CD4-positive, alpha-beta T cell treated with Interleukin-15 for 1 hour (primary cell): ENCODE results near the gene PRKAG1.

ENCODE experiments used
- DNase-seq: peaks from one replicate; pipeline ENCODE4 v3.0.0-alpha.2; 2020

The PRKAG1 gene

GRCh38 chr12:49030714-49031572, 12.4 kb upstream of the PRKAG1 start:
- no peak for DNase-seq

GRCh38 chr12:49030119-49030518, 11.5 kb upstream of the PRKAG1 start:
- no peak for DNase-seq

- no peak for DNase-seq
Observed at GRCh38 chr12:49028666-49029275, 10.2 kb upstream of the PRKAG1 start.

- DNase-seq, result no peak
Observed at GRCh38 chr12:49027846-49028555, 9.4 kb upstream of the PRKAG1 start.

GRCh38 chr12:49026678-49027480, 8.3 kb upstream of the PRKAG1 start:
- DNase-seq, result no peak

DNA sequence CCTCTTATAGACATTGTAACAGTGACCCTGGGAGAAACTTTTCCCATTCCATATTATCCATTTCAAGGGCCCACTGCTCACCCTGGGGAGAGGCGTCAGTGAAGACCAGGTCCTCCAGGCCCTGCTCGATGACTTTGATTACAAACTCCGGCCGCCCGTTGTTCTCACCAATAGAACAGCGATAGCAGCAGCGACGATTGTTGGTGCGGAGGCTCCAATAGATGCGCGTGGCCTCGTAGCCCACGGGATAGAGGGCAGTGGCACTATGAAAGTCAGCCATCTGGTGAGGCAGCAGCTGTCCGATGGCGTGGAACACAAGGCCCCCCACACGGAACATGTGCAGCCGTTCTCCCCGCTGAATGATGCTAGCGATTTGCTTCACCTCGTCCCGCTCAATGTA, 7.5 kb upstream of the PRKAG1 start:
- DNase-seq, result no peak

DNA sequence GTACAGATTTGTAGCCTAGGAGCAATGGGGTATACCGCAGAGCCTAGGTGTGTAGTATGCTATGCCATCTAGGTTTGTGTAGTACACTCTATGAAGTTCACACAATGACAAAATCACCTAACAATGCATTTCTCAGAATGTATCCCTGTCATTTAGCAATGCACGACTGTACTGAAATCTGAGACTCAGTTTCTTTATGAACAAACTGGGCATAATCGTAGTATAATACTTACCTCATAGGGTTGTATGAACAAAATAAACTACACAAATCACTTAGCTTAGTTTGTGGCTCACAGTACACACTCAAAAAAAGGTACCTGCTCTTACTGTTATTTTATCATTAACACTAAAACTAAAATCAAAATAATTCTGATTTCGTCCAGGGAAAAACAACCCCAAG, 6.9 kb upstream of the PRKAG1 start:
- no peak for DNase-seq

DNA sequence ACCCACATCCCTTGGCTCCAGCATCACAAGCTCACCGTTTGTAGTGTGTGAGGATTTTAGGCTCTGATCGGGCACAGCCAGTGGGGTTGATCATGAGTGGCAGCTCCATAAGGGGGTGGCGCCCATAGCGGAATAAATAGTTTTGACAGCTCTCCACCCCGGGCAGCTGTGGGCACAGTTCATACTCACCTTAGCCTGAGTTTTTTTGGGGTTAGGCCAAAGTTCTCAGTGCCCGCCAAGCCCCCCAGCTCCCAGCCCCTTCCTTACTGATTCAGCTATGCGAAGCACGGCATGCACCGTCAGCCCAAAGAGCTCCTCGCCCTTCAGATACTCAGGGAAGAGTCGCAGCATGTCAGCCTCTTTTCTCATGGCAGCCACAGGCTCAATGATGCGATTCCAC, 6.0 kb upstream of the PRKAG1 start:
- DNase-seq, result no peak

- DNase-seq, result no peak
Observed at GRCh38 chr12:49023812-49024211, 5.2 kb upstream of the PRKAG1 start.

GRCh38 chr12:49022558-49023178, 4.1 kb upstream of the PRKAG1 start:
- no peak for DNase-seq

GRCh38 chr12:49021292-49021915, 2.8 kb upstream of the PRKAG1 start:
- no peak for DNase-seq

DNA sequence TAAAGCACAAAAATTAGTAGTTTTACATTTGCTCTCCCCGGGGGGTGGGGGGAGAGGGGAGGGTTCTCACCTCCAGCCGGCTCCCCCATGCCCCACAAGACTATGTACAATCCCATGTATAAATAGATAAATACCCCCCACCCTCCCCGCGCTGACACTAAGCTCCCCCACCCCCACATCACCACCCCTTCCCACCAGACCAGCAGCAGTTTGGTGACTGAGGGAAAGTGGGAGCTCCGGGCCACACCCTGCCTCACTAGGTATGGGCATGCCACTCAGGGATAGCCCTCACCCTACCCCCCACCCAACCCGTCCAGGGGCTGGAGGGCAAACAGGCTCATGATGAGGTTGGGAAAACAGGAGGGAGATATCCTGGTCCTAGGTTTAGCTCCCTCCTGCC, 1.9 kb upstream of the PRKAG1 start:
- DNase-seq, result no peak

DNA sequence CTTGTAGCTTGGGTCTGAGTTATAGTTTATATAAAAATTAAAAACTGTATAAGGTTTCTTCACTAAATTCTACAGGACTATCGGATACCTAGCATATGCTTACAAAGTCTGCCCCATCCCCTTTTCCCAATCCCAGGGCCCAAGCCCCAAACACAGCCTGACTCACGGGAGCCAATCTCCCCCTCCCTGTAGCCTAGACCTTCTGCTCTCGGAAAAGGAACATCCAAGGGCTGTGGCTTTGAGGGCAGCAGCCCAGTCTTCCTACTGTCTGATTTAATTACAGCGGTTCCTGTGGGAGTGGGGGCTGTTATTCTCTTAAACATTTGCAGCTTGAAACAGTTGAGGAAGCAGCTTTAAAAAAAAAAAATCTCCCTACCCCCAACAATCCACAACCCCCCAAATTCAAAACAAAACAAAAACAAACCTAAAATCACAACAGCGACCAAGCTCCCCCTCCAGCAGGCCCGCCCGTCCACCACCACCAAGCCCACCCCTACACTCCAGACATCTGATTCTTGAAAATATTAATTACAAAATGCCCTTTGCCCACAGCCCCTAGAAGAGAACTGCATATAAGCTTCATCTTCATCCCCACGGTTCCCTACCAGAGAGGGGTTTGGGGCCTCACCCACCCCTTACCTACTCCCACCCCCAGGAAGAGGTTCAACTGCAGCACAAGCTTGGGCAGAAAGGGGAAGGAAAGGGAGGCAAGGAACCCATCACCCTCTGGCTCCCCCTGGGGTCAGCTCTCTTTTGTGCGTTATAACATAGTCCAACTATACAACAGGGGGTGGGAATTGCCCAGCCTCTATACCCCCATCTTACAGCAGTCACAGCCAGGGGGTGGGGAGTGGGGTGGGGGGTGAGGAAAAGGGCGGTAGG, 1.1 kb upstream of the PRKAG1 start:
- peak; percentile 71 for DNase-seq

DNA sequence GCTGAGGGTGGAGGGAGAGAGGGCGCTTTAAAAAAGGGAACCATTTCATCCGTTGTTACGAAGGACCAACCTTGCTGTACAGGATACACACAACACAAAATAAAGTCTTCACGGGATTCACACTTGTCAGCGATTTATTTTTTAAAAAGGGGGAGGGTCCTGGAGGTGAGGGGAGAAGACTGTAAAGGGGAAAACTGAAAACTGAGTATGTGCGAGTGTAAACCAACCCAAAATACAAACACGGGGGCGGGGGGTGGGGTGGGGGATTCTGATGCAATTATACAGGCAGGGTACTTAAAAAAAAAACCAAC, 499 bp upstream of the PRKAG1 start:
- DNase-seq, result no peak

DNA sequence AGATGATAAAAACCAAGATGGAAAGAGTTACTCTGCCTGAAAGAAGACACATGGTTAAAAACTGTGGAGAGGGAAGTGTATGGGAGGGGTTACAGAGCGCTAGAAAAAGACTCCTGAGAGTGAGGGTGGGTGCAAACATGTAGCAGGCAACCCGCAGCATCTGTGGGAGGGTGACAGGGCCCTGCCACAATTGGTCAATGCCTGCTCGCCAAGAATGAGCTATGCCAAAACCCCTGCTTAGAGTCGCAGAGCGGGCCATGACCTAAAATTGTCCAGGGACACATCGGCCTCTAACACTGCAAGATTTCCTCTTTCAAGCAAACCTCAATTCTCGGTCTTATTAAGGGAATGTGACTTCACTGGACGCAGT, 700 bp downstream of the PRKAG1 start:
- DNase-seq, result peak; percentile 43

- no peak for DNase-seq
Observed at GRCh38 chr12:49015196-49015595, 3.4 kb downstream of the PRKAG1 start.

DNA sequence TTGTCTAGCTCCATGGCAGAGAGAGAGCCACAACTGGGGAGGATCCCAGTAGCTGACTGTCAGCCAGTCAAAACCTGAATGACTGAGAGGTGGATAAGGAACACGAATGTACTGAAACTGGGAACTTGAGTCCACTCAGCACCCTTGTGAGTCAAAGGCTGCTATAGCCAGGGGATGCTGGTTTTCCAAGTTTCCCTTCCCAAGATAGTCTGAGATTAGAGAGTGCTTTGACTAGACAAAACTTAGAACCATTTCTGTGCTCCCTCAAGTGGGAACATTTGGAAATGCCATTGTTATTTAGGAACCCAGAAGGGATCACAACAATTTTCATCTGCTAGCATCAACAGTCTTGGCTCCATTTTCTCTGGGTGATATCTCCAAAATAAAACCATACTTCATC, 4.0 kb downstream of the PRKAG1 start:
- no peak for DNase-seq

DNA sequence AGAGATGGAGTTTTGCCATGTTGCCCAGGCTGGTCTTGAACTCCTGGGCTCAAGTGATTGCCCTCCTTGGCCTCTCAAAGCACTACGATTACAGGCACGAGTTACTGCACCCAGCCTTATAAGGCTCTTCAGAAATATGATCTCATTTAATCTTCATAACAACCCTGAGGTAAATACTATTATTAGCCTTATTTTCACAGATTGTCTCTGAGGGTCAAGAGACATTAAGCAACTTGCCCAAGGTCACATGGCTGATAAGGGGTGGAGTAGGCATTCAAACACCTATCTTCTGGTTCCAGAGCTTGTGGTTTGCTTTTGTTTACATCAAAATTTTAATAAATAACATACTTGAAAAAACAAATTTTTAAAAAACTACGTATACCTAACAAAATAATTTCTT, 5.1 kb downstream of the PRKAG1 start:
- no peak for DNase-seq

DNA sequence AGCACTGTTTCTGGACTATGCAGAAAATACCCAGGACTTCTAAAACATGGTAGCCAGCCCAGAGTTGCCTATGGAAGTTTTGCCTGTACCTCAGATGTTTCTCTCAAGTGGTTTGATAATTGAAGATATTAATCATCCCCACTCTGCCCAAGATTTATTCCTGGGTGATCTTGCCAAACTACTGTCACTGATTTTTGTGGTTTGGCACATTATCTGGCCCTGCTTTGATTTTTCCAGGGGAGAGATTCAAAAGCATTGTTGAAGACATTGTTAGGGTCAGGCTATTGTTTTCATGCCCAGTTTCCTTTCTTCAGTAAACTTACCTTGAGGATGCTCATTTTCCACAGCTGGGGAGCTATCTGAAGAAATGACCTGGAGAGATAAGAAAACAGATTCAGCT, 5.8 kb downstream of the PRKAG1 start:
- no peak for DNase-seq

DNA sequence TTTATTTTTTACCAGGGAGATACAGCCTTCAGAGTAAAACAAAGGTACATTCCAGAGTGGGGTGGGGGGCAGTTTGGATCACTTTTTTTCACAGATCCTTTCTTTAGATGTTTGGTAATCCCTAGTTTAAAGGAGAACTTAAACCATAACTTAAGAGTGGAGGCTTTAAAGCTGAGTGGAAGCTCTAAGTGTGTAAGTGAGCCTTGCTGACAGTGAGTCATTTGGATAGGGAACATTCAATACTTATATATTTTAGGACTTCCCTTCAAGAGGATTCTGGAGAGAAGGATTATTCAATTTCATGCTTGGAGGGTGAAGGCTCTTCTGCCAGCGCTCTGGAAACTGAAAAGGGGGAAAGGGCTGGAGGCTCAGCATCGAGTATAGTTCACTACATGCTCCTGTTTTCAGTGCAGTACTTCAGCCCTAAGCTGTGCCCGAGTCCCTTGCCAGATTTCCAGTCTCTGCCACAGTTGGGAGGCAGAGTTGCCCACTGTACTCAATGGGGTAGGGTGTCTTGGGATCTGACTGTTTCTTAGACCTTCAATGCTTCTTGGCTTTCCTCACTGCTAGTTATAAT, 8.4 kb downstream of the PRKAG1 start:
- no peak for DNase-seq

DNA sequence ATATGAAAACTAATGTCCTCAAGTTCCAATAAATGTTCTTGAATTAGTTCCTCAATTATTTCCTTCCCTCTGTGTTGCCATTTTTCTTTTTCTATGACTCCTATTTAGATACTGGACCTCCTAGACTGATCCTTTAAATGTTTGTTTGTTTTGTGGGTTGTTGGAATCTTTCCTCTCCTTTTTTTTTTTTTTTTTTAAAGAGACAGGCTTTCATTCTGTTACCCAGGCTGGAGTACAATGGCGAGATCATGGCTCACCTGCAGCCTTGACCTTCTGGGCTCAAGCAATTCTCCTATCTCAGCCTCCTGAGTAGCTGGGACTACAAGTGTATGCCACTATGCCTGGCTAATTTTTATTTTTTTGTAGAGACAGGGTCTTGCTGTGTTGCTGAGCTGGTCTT, 9.6 kb downstream of the PRKAG1 start:
- no peak for DNase-seq
